A549 (cell line): Measurements from ENCODE around the gene NXPH1.

Experiments
- CEBPB ChIP-seq, 2 experiments: fragments of >200 bp in 1 of 2; sonication (Bioruptor Twin) in 1 of 2; formaldehyde crosslinking in 1 of 2; IDR thresholded peaks; 2 replicates each; pipeline ENCODE4 v1.6.1; 2012 to 2016
- CTCF ChIP-seq: fragments of >200 bp; sonication (Bioruptor Twin); formaldehyde crosslinking; IDR thresholded peaks from 3 replicates; pipeline ENCODE4 v1.5.1; 2016
- KDM1A ChIP-seq: fragments of 200-600 bp; sonication (generic); IDR thresholded peaks from 2 replicates; pipeline ENCODE4 v1.6.1; 2016; ENCODE audit warnings: low read depth, mild to moderate bottlenecking
- REST ChIP-seq: fragments of 200-600 bp; sonication (generic); IDR thresholded peaks from 2 replicates; pipeline ENCODE4 v1.6.1; 2016; ENCODE audit warnings: antibody characterized with exemption, mild to moderate bottlenecking, moderate library complexity
- TP53 ChIP-seq: fragments of 250-450 bp; sonication (Bioruptor Pico); IDR thresholded peaks from 2 replicates; pipeline ENCODE4 v1.5.0; 2021; ENCODE audit warnings: mild to moderate bottlenecking, moderate library complexity
- ZSCAN20 ChIP-seq: fragments of 250-450 bp; sonication (Bioruptor Pico); IDR thresholded peaks from 2 replicates; pipeline ENCODE4 v1.8.0; 2022; ENCODE audit warnings: mild to moderate bottlenecking, moderate library complexity

- TF ChIP-seq ZSCAN20 (CRISPR knock-in tag) (no peak), CEBPB (IDR thresholded peaks at IDR 0.05) (no peak), TP53 (CRISPR knock-in tag) (no peak), REST (no peak), KDM1A (no peak), CTCF (no peak)
Observed at GRCh38 chr7:8627325-8627724, 193.9 kb downstream of the NXPH1 start.
